GM12878 (cell line): ENCODE measurements around the gene TERF2IP. TPM values are rescaled to one million over a fixed set of nuclear protein-coding genes. Genes with fewer than 3 reads are reported as not detected.

Source experiments
- ATAC-seq: fragments of 200-7000 bp; cut with Tn5 transposase; 3 replicates; pipeline ENCODE4 v1.9.1; 2020; ENCODE audit warnings: mild to moderate bottlenecking, moderate library complexity
- BruUV-seq: library from RNA; stranded (reverse); fragments of 400-500 nt; replicated peaks from 2 replicates; lab custom pipeline; 2021; lab: Mats Ljungman, UMichigan
- CTCF ChIA-PET: fragments of 300-600 bp; sonication (Branson Sonifier 250); formaldehyde crosslinking; extraction: SDS; loops from one replicate; lab custom pipeline; 2021; ENCODE audit warnings: inconsistent platforms; lab: Yijun Ruan, JAX
- POLR2A ChIA-PET: fragments of 350-600 bp; formaldehyde crosslinking; extraction: SDS; loops from one replicate; lab custom pipeline; 2021; ENCODE audit warnings: inconsistent platforms; lab: Charles Lee
- RAD21 ChIA-PET: fragments of 300-600 bp; sonication (Branson Sonifier 250); formaldehyde crosslinking; loops from one replicate; lab custom pipeline; 2023; ENCODE audit warnings: antibody characterized with exemption; ENCODE audit not compliant: unreplicated experiment; lab: Charles Lee
- SMC1A ChIA-PET: fragments of 300-600 bp; sonication (Branson Sonifier 250); formaldehyde crosslinking; loops from one replicate; lab custom pipeline; 2023; ENCODE audit not compliant: unreplicated experiment, uncharacterized antibody; lab: Charles Lee
- DNase-seq: peaks from one replicate; pipeline ENCODE4 v3.0.0-alpha.2; 2011; ENCODE audit warnings: low read depth, low spot score
- FAIRE-seq: peaks from 3 replicates; lab custom pipeline; 2011; peaks lifted over from hg19 to GRCh38; lab: Jason Lieb, UNC
- H2AFZ ChIP-seq: 2 replicates; pipeline ENCODE4 v1.6.0; 2011; ENCODE audit warnings: low read depth, low read length, control low read depth; ENCODE audit not compliant: control insufficient read depth
- H3K27ac ChIP-seq: 2 replicates; pipeline ENCODE4 v1.5.1; 2011; ENCODE audit warnings: control low read depth; ENCODE audit not compliant: control insufficient read depth, insufficient read depth
- H3K27me3 ChIP-seq, 2 experiments: replicated peaks in 1 of 2; 2 replicates each; pipeline versions ENCODE4 v1.6.0 to v1.6.1; 2011; ENCODE audit warnings: low read length in 1 of 2; ENCODE audit not compliant: control insufficient read depth in 2 of 2, insufficient read depth in 2 of 2
- H3K36me3 ChIP-seq, 2 experiments: 2 replicates each; pipeline ENCODE4 v1.5.1; 2011; ENCODE audit warnings: low read length in 1 of 2; ENCODE audit not compliant: control insufficient read depth in 2 of 2, insufficient read depth in 2 of 2
- H3K4me1 ChIP-seq: 2 replicates; pipeline ENCODE4 v1.6.1; 2011; ENCODE audit warnings: mild to moderate bottlenecking, low read length, moderate library complexity, mixed read lengths; ENCODE audit not compliant: control insufficient read depth, insufficient read depth
- H3K4me2 ChIP-seq: 2 replicates; pipeline ENCODE4 v1.6.0; 2011; ENCODE audit warnings: control low read depth; ENCODE audit not compliant: control insufficient read depth, insufficient read depth
- H3K4me3 ChIP-seq: fragments of 200-600 bp; sonication (generic); 2 replicates; pipeline ENCODE4 v1.5.1; 2016
- H3K79me2 ChIP-seq: 2 replicates; pipeline ENCODE4 v1.6.0; 2011; ENCODE audit warnings: low read length; ENCODE audit not compliant: control insufficient read depth, insufficient read depth
- H3K9ac ChIP-seq: 2 replicates; pipeline ENCODE4 v1.8.0; 2011; ENCODE audit warnings: low read length, control low read depth, mixed read lengths; ENCODE audit not compliant: control insufficient read depth, insufficient read depth
- H3K9me3 ChIP-seq: replicated peaks from 3 replicates; pipeline ENCODE4 v1.5.1; 2011; ENCODE audit warnings: mild to moderate bottlenecking, low read length; ENCODE audit not compliant: control insufficient read depth, insufficient read depth
- H4K20me1 ChIP-seq: 2 replicates; pipeline ENCODE4 v1.6.0; 2011; ENCODE audit not compliant: control insufficient read depth, insufficient read depth
- ASH2L ChIP-seq: fragments of 300-600, 200-600 bp; sonication (generic); IDR thresholded peaks from 2 replicates; pipeline ENCODE4 v1.6.1; 2017; ENCODE audit warnings: low read depth, mild to moderate bottlenecking, borderline replicate concordance
- CBX3 ChIP-seq: fragments of 200-600 bp; sonication (generic); IDR thresholded peaks from 2 replicates; pipeline ENCODE4 v1.6.1; 2016; ENCODE audit warnings: low read depth, borderline replicate concordance
- ETV6 ChIP-seq, 2 experiments: fragments of 450-650 bp in 1 of 2; IDR thresholded peaks in 1 of 2; conservative IDR thresholded peaks in 1 of 2; 2 replicates each; pipeline ENCODE4 v1.6.1; 2014; ENCODE audit warnings: antibody characterized with exemption in 1 of 2, borderline replicate concordance in 1 of 2, low read depth in 1 of 2, mild to moderate bottlenecking in 1 of 2, moderate library complexity in 1 of 2
- IRF5 ChIP-seq: fragments of 450-650 bp; IDR thresholded peaks from 2 replicates; pipeline ENCODE4 v1.6.1; 2017; ENCODE audit warnings: borderline replicate concordance
- NR2C1 ChIP-seq: fragments of 450-650 bp; IDR thresholded peaks from 2 replicates; pipeline ENCODE4 v1.6.1; 2017; ENCODE audit warnings: antibody characterized with exemption, mild to moderate bottlenecking, moderate library complexity
- RAD21 ChIP-seq: IDR thresholded peaks from 2 replicates; pipeline ENCODE4 v1.6.1; 2011; ENCODE audit warnings: mild to moderate bottlenecking, low read depth, low read length, moderate library complexity; ENCODE audit not compliant: insufficient read depth
- RCOR1 ChIP-seq: conservative IDR thresholded peaks from 2 replicates; pipeline ENCODE4 v1.6.1; 2012; ENCODE audit warnings: low read depth, low read length, improper control_type of control experiment
- RFX5 ChIP-seq: IDR thresholded peaks from 2 replicates; pipeline ENCODE4 v1.6.1; 2011; ENCODE audit warnings: low read depth, low read length, improper control_type of control experiment
- ZNF217 ChIP-seq: fragments of 450-650 bp; IDR thresholded peaks from 2 replicates; pipeline ENCODE4 v1.6.1; 2017; ENCODE audit warnings: antibody characterized with exemption, mild to moderate bottlenecking
- WGBS: methylation state at CpG from one replicate; pipeline ENCODE4 v1.1.6; 2016; ENCODE audit warnings: low lambda C conversion rate; ENCODE audit not compliant: insufficient replicate concordance, insufficient coverage; ENCODE audit errors: missing lambda C conversion rate; 5-methylcytosine and 5-hydroxymethylcytosine counted together
- in situ Hi-C: fragments of 300-500 bp; cut with MboI; formaldehyde crosslinking; loops from 9 replicates; pipeline ENCODE4 v1.14.3; 2018; ENCODE audit warnings: mixed read lengths
- intact Hi-C: fragments of 100-400 bp; cut with micrococcal nuclease; formaldehyde crosslinking; loops from one replicate; pipeline ENCODE4 v1.14.2; 2022; ENCODE audit not compliant: unreplicated experiment
- polyA plus RNA-seq, 11 experiments: library from polyadenylated mRNA; depleted of rRNA in 4 of 11; unstranded in 6 of 11; stranded (reverse) in 5 of 11; fragments of >200 nt; fragmentation: Nextera tagmentation in 4 of 11; fragmentation: Illumina TruSeq in 1 of 11; extraction: Ambion mirVana in 4 of 11; extraction: Trizol in 1 of 11; gene quantifications; 1 replicate in 1 of 11; 2 replicates in 10 of 11; pipeline versions ENCODE4 v1.2.1 to v1.2.3, GENCODE V29; 2011 to 2016; ENCODE audit warnings: inconsistent platforms in 2 of 11, missing spikeins in 2 of 11, low read depth in 1 of 11
- small RNA-seq: library from RNA; depleted of rRNA; stranded (forward); fragments of <200 nt; gene quantifications from one replicate; pipeline ENCODE3, GENCODE V24; 2014
- total RNA-seq, 4 experiments: library from RNA; depleted of rRNA in 3 of 4; stranded (reverse); fragments of >200 nt in 3 of 4; fragmentation: Illumina TruSeq in 1 of 4; extraction: Trizol in 1 of 4; gene quantifications; 2 replicates each; pipeline versions ENCODE4 v1.2.1 to v1.2.3, GENCODE V29; 2013 to 2021

TERF2IP gene
- total and polyA plus RNA-seq, 10 of the 15 experiments (the other 5 are each of a cell fraction or from before 2014, with no cell fraction given): 19.6 to 93.1 (median 54.4) TPM

- no peak overlapping the region for H3K27ac ChIP-seq
- no TSS peak for BruUV-seq
- no peaks in the 10 kb centered on the region for H3K4me1 ChIP-seq
- RAD21 ChIA-PET: no interaction called here
- in situ Hi-C loops: no loop called here
- no peak for DNase-seq
- H3K4me3 ChIP-seq: no peak overlapping the region
- no peaks in the 10 kb centered on the region for H3K9me3 ChIP-seq
- no peak overlapping the region for H3K4me2 ChIP-seq
- no peaks in the 10 kb centered on the region for H3K36me3 ChIP-seq
- no peaks in the 10 kb centered on the region for H4K20me1 ChIP-seq
- WGBS: 32% methylated on average over 4 of the region's 4 CpGs
- intact Hi-C loops: no loop called here
- no peaks in the 10 kb centered on the region for H3K27me3 ChIP-seq
- no peak for ATAC-seq
- no peak overlapping the region for H2AFZ ChIP-seq
- FAIRE-seq: no peak
- H3K79me2 ChIP-seq: no peaks in the 10 kb centered on the region
- H3K9ac ChIP-seq: no peak overlapping the region
- SMC1A ChIA-PET: no interaction called here
- POLR2A ChIA-PET: no interaction called here
- CTCF ChIA-PET: no interaction called here
- TF ChIP-seq RAD21 (no peak), RCOR1 (no peak), ASH2L (no peak), ZNF217 (no peak), IRF5 (no peak), ETV6 (conservative IDR thresholded peaks at IDR 0.05 in 1 of 2, IDR thresholded peaks at IDR 0.05 in 1 of 2; ENCODE audit: borderline replicate concordance in 1 of 2, low read depth in 1 of 2) (no peak), CBX3 (no peak), RFX5 (no peak), NR2C1 (no peak)
These were observed 55.7 kb downstream of the TERF2IP start for GRCh38 chr16:75703306-75703705.

Small RNA genes within 50 kb of the gene (small RNA-seq; reads per million reads assigned to genes)
- not detected for gene RN7SL520P

Other genes with a start within 250 kb of the TERF2IP start
Only the 7 nearest of the 11 such genes appear.
- gene TMEM231, start 91.5 kb upstream of the TERF2IP start, total RNA-seq (2014; rRNA removed): 5.9 and 7.4 TPM in 2 replicates
- gene TMEM231, start 91.5 kb upstream of the TERF2IP start, total RNA-seq (2014; rRNA removed; fragmentation: Illumina TruSeq; extraction: Trizol): 4.3 TPM in 2 replicates
- gene TMEM231, start 91.5 kb upstream of the TERF2IP start, total RNA-seq (2021): 5.6 and 5.9 TPM in 2 replicates
- gene TMEM231, start 91.5 kb upstream of the TERF2IP start, polyA plus RNA-seq (2011; rRNA removed): 4.4 and 5.4 TPM in 2 replicates
- 5.3 and 6.9 TPM in 2 replicates for gene TMEM231, start 91.5 kb upstream of the TERF2IP start, polyA plus RNA-seq (2014; fragmentation: Illumina TruSeq; extraction: Trizol)
- gene TMEM231, start 91.5 kb upstream of the TERF2IP start, polyA plus RNA-seq (2014; fragmentation: Nextera tagmentation; extraction: Ambion mirVana): 1 to 10 TPM; 1.2 TPM
- 5.2 and 9.1 TPM in 2 replicates for gene TMEM231, start 91.5 kb upstream of the TERF2IP start, polyA plus RNA-seq (2014; rRNA removed)
- 1 to 10 TPM; 6.4 to 6.5 TPM for gene TMEM231, start 91.5 kb upstream of the TERF2IP start, polyA plus RNA-seq (2016; fragmentation: Nextera tagmentation; extraction: Ambion mirVana)
- 61.9 and 69.8 TPM in 2 replicates for gene GABARAPL2, start 81.4 kb upstream of the TERF2IP start, total RNA-seq (2014; rRNA removed)
- gene GABARAPL2, start 81.4 kb upstream of the TERF2IP start, total RNA-seq (2014; rRNA removed; fragmentation: Illumina TruSeq; extraction: Trizol): 69.9 and 70.7 TPM in 2 replicates
- gene GABARAPL2, start 81.4 kb upstream of the TERF2IP start, total RNA-seq (2021): 102 and 106 TPM in 2 replicates
- 119 and 151 TPM in 2 replicates for gene GABARAPL2, start 81.4 kb upstream of the TERF2IP start, polyA plus RNA-seq (2011; rRNA removed)
- gene GABARAPL2, start 81.4 kb upstream of the TERF2IP start, polyA plus RNA-seq (2014; fragmentation: Illumina TruSeq; extraction: Trizol): 108 and 137 TPM in 2 replicates
- 100 to 1,000 TPM; 358 to 359 TPM for gene GABARAPL2, start 81.4 kb upstream of the TERF2IP start, polyA plus RNA-seq (2014; fragmentation: Nextera tagmentation; extraction: Ambion mirVana)
- gene GABARAPL2, start 81.4 kb upstream of the TERF2IP start, polyA plus RNA-seq (2014; rRNA removed): 122 and 137 TPM in 2 replicates
- gene GABARAPL2, start 81.4 kb upstream of the TERF2IP start, polyA plus RNA-seq (2016; fragmentation: Nextera tagmentation; extraction: Ambion mirVana): 100 to 1,000 TPM; 260 to 266 TPM
- 61.7 and 72.9 TPM in 2 replicates for gene ADAT1, start 24.5 kb upstream of the TERF2IP start, total RNA-seq (2014; rRNA removed)
- gene ADAT1, start 24.5 kb upstream of the TERF2IP start, total RNA-seq (2014; rRNA removed; fragmentation: Illumina TruSeq; extraction: Trizol): 66.3 and 70.3 TPM in 2 replicates
- gene ADAT1, start 24.5 kb upstream of the TERF2IP start, total RNA-seq (2021): 70.0 and 72.3 TPM in 2 replicates
- gene ADAT1, start 24.5 kb upstream of the TERF2IP start, polyA plus RNA-seq (2011; rRNA removed): 28.2 and 34.8 TPM in 2 replicates
- gene ADAT1, start 24.5 kb upstream of the TERF2IP start, polyA plus RNA-seq (2014; fragmentation: Illumina TruSeq; extraction: Trizol): 77.4 and 86.7 TPM in 2 replicates
- gene ADAT1, start 24.5 kb upstream of the TERF2IP start, polyA plus RNA-seq (2014; fragmentation: Nextera tagmentation; extraction: Ambion mirVana): 10 to 100 TPM; 26.2 to 29.5 TPM
- 39.5 and 49.9 TPM in 2 replicates for gene ADAT1, start 24.5 kb upstream of the TERF2IP start, polyA plus RNA-seq (2014; rRNA removed)
- 10 to 100 TPM; 43.9 to 65.2 TPM for gene ADAT1, start 24.5 kb upstream of the TERF2IP start, polyA plus RNA-seq (2016; fragmentation: Nextera tagmentation; extraction: Ambion mirVana)
- gene KARS1, start 108 bp upstream of the TERF2IP start, total RNA-seq (2014; rRNA removed): 216 and 234 TPM in 2 replicates
- gene KARS1, start 108 bp upstream of the TERF2IP start, total RNA-seq (2014; rRNA removed; fragmentation: Illumina TruSeq; extraction: Trizol): 235 and 238 TPM in 2 replicates
- 194 and 195 TPM in 2 replicates for gene KARS1, start 108 bp upstream of the TERF2IP start, total RNA-seq (2021)
- 187 and 198 TPM in 2 replicates for gene KARS1, start 108 bp upstream of the TERF2IP start, polyA plus RNA-seq (2011; rRNA removed)
- 280 and 301 TPM in 2 replicates for gene KARS1, start 108 bp upstream of the TERF2IP start, polyA plus RNA-seq (2014; fragmentation: Illumina TruSeq; extraction: Trizol)
- 100 to 1,000 TPM; 187 to 207 TPM for gene KARS1, start 108 bp upstream of the TERF2IP start, polyA plus RNA-seq (2014; fragmentation: Nextera tagmentation; extraction: Ambion mirVana)
- 184 and 201 TPM in 2 replicates for gene KARS1, start 108 bp upstream of the TERF2IP start, polyA plus RNA-seq (2014; rRNA removed)
- gene KARS1, start 108 bp upstream of the TERF2IP start, polyA plus RNA-seq (2016; fragmentation: Nextera tagmentation; extraction: Ambion mirVana): 100 to 1,000 TPM; 304 to 312 TPM
- not detected in 2 replicates for gene CPHXL2, start 29.2 kb downstream of the TERF2IP start, total RNA-seq (2014; rRNA removed)
- not detected in 2 replicates for gene CPHXL2, start 29.2 kb downstream of the TERF2IP start, total RNA-seq (2014; rRNA removed; fragmentation: Illumina TruSeq; extraction: Trizol)
- not detected in 2 replicates for gene CPHXL2, start 29.2 kb downstream of the TERF2IP start, total RNA-seq (2021)
- not detected in 2 replicates for gene CPHXL2, start 29.2 kb downstream of the TERF2IP start, polyA plus RNA-seq (2011; rRNA removed)
- gene CPHXL2, start 29.2 kb downstream of the TERF2IP start, polyA plus RNA-seq (2014; fragmentation: Illumina TruSeq; extraction: Trizol): not detected in 2 replicates
- not detected for gene CPHXL2, start 29.2 kb downstream of the TERF2IP start, polyA plus RNA-seq (2014; fragmentation: Nextera tagmentation; extraction: Ambion mirVana)
- gene CPHXL2, start 29.2 kb downstream of the TERF2IP start, polyA plus RNA-seq (2014; rRNA removed): not detected in 2 replicates
- gene CPHXL2, start 29.2 kb downstream of the TERF2IP start, polyA plus RNA-seq (2016; fragmentation: Nextera tagmentation; extraction: Ambion mirVana): not detected
- gene DUXB, start 53.7 kb downstream of the TERF2IP start, total RNA-seq (2014; rRNA removed): not detected in 2 replicates
- gene DUXB, start 53.7 kb downstream of the TERF2IP start, total RNA-seq (2014; rRNA removed; fragmentation: Illumina TruSeq; extraction: Trizol): not detected in 2 replicates
- not detected in 2 replicates for gene DUXB, start 53.7 kb downstream of the TERF2IP start, total RNA-seq (2021)
- 0.05 TPM in 1 of 2 replicates, not detected in the other for gene DUXB, start 53.7 kb downstream of the TERF2IP start, polyA plus RNA-seq (2011; rRNA removed)
- gene DUXB, start 53.7 kb downstream of the TERF2IP start, polyA plus RNA-seq (2014; fragmentation: Illumina TruSeq; extraction: Trizol): not detected in 2 replicates
- not detected for gene DUXB, start 53.7 kb downstream of the TERF2IP start, polyA plus RNA-seq (2014; fragmentation: Nextera tagmentation; extraction: Ambion mirVana)
- gene DUXB, start 53.7 kb downstream of the TERF2IP start, polyA plus RNA-seq (2014; rRNA removed): not detected in 2 replicates
- not detected for gene DUXB, start 53.7 kb downstream of the TERF2IP start, polyA plus RNA-seq (2016; fragmentation: Nextera tagmentation; extraction: Ambion mirVana)
- not detected in 2 replicates for gene CPHXL, start 78.7 kb downstream of the TERF2IP start, total RNA-seq (2014; rRNA removed)
- not detected in 2 replicates for gene CPHXL, start 78.7 kb downstream of the TERF2IP start, total RNA-seq (2014; rRNA removed; fragmentation: Illumina TruSeq; extraction: Trizol)
- gene CPHXL, start 78.7 kb downstream of the TERF2IP start, total RNA-seq (2021): not detected in 2 replicates
- gene CPHXL, start 78.7 kb downstream of the TERF2IP start, polyA plus RNA-seq (2011; rRNA removed): not detected in 2 replicates
- gene CPHXL, start 78.7 kb downstream of the TERF2IP start, polyA plus RNA-seq (2014; fragmentation: Illumina TruSeq; extraction: Trizol): not detected in 2 replicates
- not detected for gene CPHXL, start 78.7 kb downstream of the TERF2IP start, polyA plus RNA-seq (2014; fragmentation: Nextera tagmentation; extraction: Ambion mirVana)
- not detected in 2 replicates for gene CPHXL, start 78.7 kb downstream of the TERF2IP start, polyA plus RNA-seq (2014; rRNA removed)
- under 1 TPM in 1 of 2 experiments, not detected in 1; 0.13 TPM for gene CPHXL, start 78.7 kb downstream of the TERF2IP start, polyA plus RNA-seq (2016; fragmentation: Nextera tagmentation; extraction: Ambion mirVana)